Lower lobe of right lung (tissue), 2 donors: ENCODE measurements around the gene TMEM38B. TPM values are rescaled to one million over a fixed set of nuclear protein-coding genes. Genes with fewer than 3 reads are reported as not detected.
"Not testable (repeated sequence)": the region's sequence is repeated elsewhere in the genome, so short reads cannot be mapped to it uniquely, and the experiment has no call there.

Source experiments
- ATAC-seq, 2 donors: fragments of 200-7000 bp; cut with Tn5 transposase; one replicate each; pipeline ENCODE4 v1.9.1; 2020 to 2022; ENCODE audit warnings: mild to moderate bottlenecking in 2 of 2, moderate library complexity in 2 of 2
- DNase-seq: peaks from one replicate; pipeline ENCODE4 v3.0.0-alpha.2; 2020
- H3K27ac ChIP-seq: fragments of 200-600 bp; one replicate; pipeline ENCODE4 v1.8.0; 2022
- H3K27me3 ChIP-seq: fragments of 200-600 bp; one replicate; pipeline ENCODE4 v1.8.0; 2022; ENCODE audit warnings: low read depth
- H3K36me3 ChIP-seq: fragments of 200-600 bp; one replicate; pipeline ENCODE4 v1.8.0; 2022; ENCODE audit warnings: mild to moderate bottlenecking
- H3K4me1 ChIP-seq: fragments of 200-600 bp; one replicate; pipeline ENCODE4 v1.8.0; 2022
- H3K4me3 ChIP-seq: fragments of 200-600 bp; one replicate; pipeline ENCODE4 v1.8.0; 2022; ENCODE audit warnings: mild to moderate bottlenecking
- H3K9me3 ChIP-seq: fragments of 200-600 bp; one replicate; pipeline ENCODE4 v1.8.0; 2022
- intact Hi-C: fragments of 100-400 bp; cut with DNase I; formaldehyde crosslinking; loops from one replicate; pipeline ENCODE4 v1.11.0; 2022
- total RNA-seq: library from RNA; stranded (reverse); fragmentation: NEBNext Ultra II Directional; extraction: Animal tissue kit (Norgen Biotek cat#: 25700); gene quantifications from one replicate; pipeline ENCODE4 v1.2.1, GENCODE V29; 2021
- TF ChIP-seq, protein P1 (sequence below): fragments of 200-600 bp; IDR thresholded peaks from one replicate; pipeline ENCODE4 v1.8.0; 2022; ENCODE audit warnings: antibody characterized with exemption, mild to moderate bottlenecking
- donor health status: DM: no; HTN: yes; CAD: no; lungs with severe emphysema.

TMEM38B gene
- total RNA-seq, 1 donor from 2014 or later = 10.9 TPM

DNA sequence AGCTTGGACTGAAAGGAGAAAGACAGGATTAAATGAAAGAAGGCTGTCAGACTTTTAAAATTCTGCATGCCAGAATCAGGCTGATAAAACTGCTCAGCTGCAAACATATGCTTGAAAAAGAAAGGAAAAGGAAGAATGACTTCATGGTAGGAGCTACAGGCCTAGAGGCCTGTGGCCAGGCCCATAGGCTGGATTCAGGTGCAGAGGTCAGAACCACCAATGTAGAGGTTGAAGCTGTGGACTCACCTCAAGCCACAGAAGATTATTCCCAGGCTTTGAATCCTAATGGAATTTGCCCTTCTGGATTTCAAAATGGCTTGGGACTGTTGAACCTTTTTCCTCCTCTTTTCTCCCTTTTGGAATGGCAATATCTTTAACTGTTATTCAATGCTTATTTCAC lies 47.7 kb downstream of the TMEM38B start:
- Histone ChIP-seq H3K27me3 (no peaks in the 10 kb centered on the region), H3K9me3 (no peaks in the 10 kb centered on the region), H3K36me3 (no peaks in the 10 kb centered on the region), H3K27ac (no peak overlapping the region), H3K4me3 (no peak overlapping the region), H3K4me1 (no peaks in the 10 kb centered on the region)
- ATAC-seq = no peak
- TF ChIP-seq, protein P1, sequence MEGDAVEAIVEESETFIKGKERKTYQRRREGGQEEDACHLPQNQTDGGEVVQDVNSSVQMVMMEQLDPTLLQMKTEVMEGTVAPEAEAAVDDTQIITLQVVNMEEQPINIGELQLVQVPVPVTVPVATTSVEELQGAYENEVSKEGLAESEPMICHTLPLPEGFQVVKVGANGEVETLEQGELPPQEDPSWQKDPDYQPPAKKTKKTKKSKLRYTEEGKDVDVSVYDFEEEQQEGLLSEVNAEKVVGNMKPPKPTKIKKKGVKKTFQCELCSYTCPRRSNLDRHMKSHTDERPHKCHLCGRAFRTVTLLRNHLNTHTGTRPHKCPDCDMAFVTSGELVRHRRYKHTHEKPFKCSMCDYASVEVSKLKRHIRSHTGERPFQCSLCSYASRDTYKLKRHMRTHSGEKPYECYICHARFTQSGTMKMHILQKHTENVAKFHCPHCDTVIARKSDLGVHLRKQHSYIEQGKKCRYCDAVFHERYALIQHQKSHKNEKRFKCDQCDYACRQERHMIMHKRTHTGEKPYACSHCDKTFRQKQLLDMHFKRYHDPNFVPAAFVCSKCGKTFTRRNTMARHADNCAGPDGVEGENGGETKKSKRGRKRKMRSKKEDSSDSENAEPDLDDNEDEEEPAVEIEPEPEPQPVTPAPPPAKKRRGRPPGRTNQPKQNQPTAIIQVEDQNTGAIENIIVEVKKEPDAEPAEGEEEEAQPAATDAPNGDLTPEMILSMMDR = no peak
- intact Hi-C loops = no loop called here
- DNase-seq = no peak

GRCh38 chr9:105747325-105747724 lies 53.0 kb downstream of the TMEM38B start:
- intact Hi-C loops, DNase-seq, H3K27ac ChIP-seq: not testable (repeated sequence)

GRCh38 chr9:105751761-105752160 lies 57.4 kb downstream of the TMEM38B start:
- Histone ChIP-seq H3K36me3 (peaks cover 6% of the 10 kb centered on the region), H3K27ac (no peak overlapping the region), H3K4me1 (no peaks in the 10 kb centered on the region), H3K4me3 (no peak overlapping the region), H3K27me3 (no peaks in the 10 kb centered on the region), H3K9me3 (peaks cover 15% of the 10 kb centered on the region)
- TF ChIP-seq, protein P1 = no peak
- DNase-seq (no peak), ATAC-seq (no peak)
- intact Hi-C loops = no loop called here

More at GRCh38 chr9:105747325-105747724, 53.0 kb downstream of the TMEM38B start:
- not testable (repeated sequence) for H3K27me3 ChIP-seq, ATAC-seq, H3K36me3 ChIP-seq, H3K4me3 ChIP-seq, H3K4me1 ChIP-seq, H3K9me3 ChIP-seq

DNA sequence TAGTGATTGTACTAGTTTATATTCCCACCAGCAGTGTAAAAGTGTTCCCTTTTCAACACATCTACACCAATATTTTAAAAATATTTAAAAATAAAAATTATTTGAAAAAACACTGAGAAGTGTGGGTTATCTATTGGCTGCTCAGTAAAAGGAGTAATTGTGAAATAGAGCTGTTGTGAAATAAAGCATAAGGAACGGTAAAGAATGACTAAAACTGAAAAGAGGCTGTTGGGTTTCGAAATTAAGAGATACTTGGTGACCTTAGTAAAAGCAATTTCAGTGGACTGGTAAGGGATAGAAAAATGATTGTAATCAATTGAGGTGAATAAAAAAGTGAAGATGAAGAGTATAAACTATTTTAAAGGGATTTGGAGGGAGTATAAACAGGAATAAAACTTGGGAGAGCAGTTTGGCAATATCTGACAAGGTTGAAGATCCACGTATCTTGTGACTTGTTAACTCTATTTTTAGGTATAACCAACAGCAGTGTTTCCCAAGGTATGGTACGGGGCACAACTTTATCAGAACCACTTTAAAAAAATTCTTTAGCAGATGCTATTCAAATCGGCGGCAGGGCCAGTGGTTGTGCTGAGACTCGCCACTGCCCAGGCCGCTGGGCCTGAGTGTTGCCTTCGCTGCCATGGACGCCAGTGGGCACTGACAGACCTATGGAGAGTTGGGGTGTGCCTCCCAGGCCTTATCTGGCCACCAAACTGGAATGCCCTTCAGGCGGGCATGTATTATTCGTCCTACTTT lies 63.3 kb downstream of the TMEM38B start:
- ATAC-seq (no peak), DNase-seq (no peak)
- H3K36me3 ChIP-seq = no peaks in the 10 kb centered on the region
- H3K4me3 ChIP-seq = no peak overlapping the region
- TF ChIP-seq, protein P1 = no peak
- H3K27ac ChIP-seq = no peak overlapping the region
- intact Hi-C loops = no loop called here
- H3K9me3 ChIP-seq = peaks cover 15% of the 10 kb centered on the region
- no peaks in the 10 kb centered on the region for H3K4me1 ChIP-seq
- no peaks in the 10 kb centered on the region for H3K27me3 ChIP-seq

DNA sequence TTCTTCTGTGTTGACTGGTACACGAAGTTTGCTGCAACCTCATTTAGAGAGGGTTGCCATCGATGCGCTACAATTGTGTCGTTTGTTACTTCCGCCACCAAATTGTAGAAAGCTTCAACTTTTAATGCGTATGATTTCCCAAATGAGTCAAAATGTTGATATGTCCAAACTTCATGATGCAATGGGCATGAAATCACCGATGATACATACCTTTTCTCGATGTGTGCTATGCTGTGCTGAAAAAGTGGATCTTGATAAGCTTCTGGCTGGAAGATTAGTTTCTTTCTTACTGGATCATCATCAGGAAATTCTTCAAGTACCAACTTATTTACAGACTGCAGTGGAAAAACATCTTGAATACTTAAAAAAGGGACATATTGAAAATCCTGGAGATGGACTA lies 65.7 kb downstream of the TMEM38B start:
- DNase-seq = no peak
- Histone ChIP-seq H3K9me3 (no peaks in the 10 kb centered on the region), H3K4me3 (no peak overlapping the region), H3K27ac (no peak overlapping the region), H3K36me3 (no peaks in the 10 kb centered on the region), H3K4me1 (no peaks in the 10 kb centered on the region), H3K27me3 (no peaks in the 10 kb centered on the region)
- intact Hi-C loops = no loop called here
- TF ChIP-seq, protein P1 = no peak
- ATAC-seq = no peak

- DNase-seq, H3K27me3 ChIP-seq, ATAC-seq, H3K4me3 ChIP-seq, H3K36me3 ChIP-seq, H3K4me1 ChIP-seq, intact Hi-C loops, H3K9me3 ChIP-seq, H3K27ac ChIP-seq: not testable (repeated sequence)
Observed at GRCh38 chr9:105782561-105783494, 88.5 kb downstream of the TMEM38B start.

DNA sequence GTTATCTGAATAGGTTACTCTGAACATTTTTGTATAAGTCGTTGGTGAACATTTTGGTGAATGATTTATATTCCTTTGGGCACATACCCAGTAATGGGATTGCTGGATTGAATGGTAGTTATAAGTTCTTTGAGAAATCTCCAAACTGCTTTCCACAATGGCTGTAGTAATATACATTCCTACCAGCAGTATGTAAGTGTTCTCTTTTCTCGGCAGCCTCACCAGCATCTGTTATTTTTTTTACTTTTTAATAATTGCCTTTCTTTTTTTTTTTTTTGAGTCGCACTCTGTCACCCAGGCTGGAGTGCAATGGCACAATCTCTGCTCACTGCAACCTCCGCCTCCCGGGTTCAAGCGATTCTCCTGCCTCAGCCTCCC lies 89.1 kb downstream of the TMEM38B start:
- H3K9me3 ChIP-seq, H3K4me3 ChIP-seq, ATAC-seq: not testable (repeated sequence)

DNA sequence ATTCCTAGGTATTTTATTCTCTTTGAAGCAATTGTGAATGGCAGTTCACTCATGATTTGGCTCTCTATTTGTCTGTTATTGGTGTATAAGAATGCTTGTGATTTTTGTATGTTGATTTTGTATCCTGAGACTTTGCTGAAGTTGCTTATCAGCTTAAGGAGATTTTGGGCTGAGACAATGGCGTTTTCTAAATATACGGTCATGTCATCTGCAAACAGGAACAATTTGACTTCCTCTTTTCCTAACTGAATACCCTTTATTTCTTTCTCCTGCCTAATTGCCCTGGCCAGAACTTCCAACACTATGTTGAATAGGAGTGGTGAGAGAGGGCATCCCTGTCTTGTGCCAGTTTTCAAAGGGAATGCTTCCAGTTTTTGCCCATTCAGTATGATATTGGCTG lies 92.5 kb downstream of the TMEM38B start:
- DNase-seq, H3K4me1 ChIP-seq, H3K36me3 ChIP-seq, H3K27me3 ChIP-seq, H3K4me3 ChIP-seq, ATAC-seq, intact Hi-C loops, H3K27ac ChIP-seq: not testable (repeated sequence)
- peaks cover 25% of the 10 kb centered on the region for H3K9me3 ChIP-seq

More for the DNA sequence above, 89.1 kb downstream of the TMEM38B start:
- DNase-seq, H3K36me3 ChIP-seq, H3K4me1 ChIP-seq, intact Hi-C loops, H3K27ac ChIP-seq, H3K27me3 ChIP-seq: not testable (repeated sequence)
